Measurements from ENCODE around the gene GNL3.
A peak's percentile ranks its signal among the peaks of the same experiment; 100 is the strongest.
"Not testable (repeated sequence)": the region's sequence is repeated elsewhere in the genome, so short reads cannot be mapped to it uniquely, and the experiment has no call there.

GNL3 gene, protein sequence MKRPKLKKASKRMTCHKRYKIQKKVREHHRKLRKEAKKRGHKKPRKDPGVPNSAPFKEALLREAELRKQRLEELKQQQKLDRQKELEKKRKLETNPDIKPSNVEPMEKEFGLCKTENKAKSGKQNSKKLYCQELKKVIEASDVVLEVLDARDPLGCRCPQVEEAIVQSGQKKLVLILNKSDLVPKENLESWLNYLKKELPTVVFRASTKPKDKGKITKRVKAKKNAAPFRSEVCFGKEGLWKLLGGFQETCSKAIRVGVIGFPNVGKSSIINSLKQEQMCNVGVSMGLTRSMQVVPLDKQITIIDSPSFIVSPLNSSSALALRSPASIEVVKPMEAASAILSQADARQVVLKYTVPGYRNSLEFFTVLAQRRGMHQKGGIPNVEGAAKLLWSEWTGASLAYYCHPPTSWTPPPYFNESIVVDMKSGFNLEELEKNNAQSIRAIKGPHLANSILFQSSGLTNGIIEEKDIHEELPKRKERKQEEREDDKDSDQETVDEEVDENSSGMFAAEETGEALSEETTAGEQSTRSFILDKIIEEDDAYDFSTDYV

DNA sequence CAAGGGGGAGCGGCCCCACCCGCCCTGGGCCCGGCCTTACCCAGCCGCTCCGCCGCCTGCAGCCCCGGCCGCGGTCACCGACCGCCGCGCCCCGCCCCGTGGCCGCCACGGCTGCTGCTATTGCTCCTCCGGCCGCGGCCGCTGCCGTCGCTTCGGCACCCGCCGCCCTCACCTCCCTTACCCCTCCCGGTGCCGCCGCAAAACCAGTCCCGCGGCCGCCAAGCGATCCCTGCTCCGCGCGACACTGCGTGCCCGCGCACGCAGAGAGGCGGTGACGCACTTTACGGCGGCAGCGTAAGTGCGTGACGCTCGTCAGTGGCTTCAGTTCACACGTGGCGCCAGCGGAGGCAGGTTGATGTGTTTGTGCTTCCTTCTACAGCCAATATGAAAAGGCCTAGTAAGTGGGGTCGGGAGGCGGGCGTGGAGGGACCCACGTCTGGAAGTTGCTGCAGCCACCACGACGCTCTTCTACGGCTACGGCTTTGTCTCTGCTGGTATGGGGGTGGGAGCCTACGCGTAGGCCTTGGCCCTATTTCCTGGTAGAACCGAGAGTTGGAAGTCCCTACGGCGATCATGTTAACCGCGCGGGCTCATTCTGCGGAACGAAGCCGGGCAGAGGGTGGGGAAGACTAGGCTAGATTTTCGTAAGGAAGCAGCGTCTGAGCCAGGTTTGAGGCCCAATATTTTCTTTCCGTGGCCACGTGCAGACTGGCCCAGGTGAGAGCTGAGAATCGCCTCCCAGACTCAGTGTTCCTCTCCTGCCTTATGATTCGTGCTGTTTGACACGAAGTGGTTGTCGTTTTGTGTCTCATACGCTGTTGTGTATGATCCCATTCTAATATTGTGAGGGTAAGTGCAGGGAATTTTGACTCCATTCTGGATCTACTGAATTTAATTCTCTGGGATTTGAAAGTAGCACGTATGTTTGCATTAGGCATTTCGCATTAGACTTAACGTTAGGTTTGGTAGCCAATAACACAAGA lies at the start of gene GNL3, which contains the start of gene PBRM1:
Gene GNL3 (plus strand): TSS at position 324 of the 983 bp plus-strand sequence. CDS start 61 bp downstream, at position 385.
Gene PBRM1 (minus strand): TSS at position 205 of the 983 bp plus-strand sequence.
- DNase-seq, result peak; percentile 6

- DNase-seq, result no peak
Measured at GRCh38 chr3:52636673-52637072, 49.2 kb upstream of the GNL3 start.

DNA sequence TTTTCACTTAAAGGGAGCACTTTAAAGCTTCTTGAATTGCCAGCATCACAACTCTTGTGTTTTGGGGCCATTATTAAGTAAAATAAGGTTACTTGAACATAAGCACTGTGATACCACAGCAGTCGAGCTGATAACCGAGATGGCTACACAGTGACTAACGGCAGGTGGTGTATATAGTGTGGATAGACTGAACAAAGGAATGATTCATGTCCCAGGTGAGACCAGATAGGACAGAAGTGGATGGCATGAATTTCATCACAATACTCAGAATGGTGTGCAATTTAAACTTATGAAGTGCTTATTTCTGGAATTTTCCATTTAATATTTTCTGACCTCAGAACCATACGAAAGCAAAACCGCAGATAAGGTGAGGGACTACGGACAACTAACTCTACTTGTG lies 40.3 kb upstream of the GNL3 start:
- DNase-seq, result no peak

GRCh38 chr3:52649461-52650210 lies 36.2 kb upstream of the GNL3 start:
- no peak for DNase-seq

GRCh38 chr3:52650439-52650838 lies 35.4 kb upstream of the GNL3 start:
- no peak for DNase-seq

GRCh38 chr3:52651592-52651991 lies 34.2 kb upstream of the GNL3 start:
- no peak for DNase-seq

- DNase-seq, result no peak
Measured at GRCh38 chr3:52655895-52656294, 29.9 kb upstream of the GNL3 start.

DNA sequence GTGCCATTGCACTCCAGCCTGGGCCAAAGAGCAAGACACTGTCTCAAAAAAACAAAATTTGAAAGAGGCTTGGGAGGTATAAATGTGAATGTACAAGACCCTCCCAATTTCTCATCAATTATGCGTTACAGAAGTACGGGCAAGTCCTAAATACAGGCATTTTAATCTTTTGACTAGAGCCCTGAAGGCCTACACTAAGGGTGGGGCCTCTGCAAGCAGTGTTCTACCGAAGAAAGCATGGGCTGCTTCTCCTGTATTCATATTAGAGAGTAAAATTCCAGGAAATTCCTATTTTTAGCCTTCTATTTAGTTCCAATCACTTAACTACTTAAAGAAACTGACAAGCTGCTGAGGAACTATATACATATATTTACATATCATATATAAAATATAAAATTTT lies 25.8 kb upstream of the GNL3 start:
- no peak for DNase-seq

DNA sequence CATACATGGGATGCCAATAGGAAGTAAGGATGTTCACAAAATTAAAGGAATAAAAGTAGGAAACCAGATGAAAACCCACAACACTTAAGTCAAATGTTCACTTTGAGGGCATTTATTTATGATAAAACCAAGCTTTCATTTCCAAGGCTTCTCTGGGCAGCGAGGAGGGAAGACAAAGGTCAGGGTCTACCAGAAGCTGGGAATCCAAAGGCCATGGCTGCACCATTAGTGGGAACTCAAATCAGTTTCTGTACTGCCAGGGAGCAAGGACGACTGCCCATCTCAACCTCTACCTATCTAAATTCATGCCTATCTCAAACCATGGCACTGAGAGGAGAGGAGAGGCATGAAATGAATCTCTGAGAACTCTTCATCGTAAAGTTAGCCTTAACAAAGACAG lies 22.7 kb upstream of the GNL3 start:
- no peak for DNase-seq

DNA sequence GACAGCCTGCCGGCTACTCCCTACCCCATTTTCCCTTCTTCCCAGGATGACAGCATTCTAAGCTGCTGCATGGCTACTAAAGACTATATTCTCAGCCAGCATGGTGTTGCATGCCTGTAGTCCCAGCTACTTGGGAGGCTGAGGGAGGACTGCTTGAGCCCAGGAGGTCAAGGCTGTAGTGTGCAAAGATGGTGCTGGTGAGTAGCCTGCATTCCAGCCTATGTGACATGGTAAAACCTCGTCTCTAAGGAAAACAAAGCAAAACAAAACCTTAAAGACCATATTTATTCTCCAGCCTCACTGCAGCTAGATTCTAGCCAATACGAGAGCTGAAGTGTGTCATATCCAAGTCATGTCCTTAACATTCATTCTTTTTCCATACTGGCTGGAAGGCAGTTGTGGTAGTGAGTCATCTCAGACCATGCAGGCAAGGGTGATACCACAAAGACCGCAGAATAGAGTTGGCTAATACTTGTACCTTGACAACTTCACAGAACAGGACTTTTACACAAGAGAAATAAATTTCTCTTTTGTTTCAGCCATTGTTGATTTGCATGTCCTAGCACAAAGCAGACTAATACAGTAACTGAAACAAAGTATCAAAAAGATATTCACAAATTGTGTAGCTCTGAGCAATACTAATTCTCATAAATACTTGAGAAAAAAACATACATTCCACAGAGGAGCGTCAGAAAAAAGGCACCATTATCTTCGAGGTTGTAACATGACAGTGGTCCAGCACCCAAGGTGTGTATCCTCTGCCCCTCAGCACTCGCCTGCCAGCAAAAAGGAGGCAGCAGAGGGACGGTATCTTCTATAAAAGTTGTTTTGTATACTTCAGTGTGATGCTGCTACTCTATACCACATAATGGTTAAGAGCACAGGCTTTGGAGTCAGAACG lies 15.0 kb upstream of the GNL3 start:
- DNase-seq, result no peak

DNA sequence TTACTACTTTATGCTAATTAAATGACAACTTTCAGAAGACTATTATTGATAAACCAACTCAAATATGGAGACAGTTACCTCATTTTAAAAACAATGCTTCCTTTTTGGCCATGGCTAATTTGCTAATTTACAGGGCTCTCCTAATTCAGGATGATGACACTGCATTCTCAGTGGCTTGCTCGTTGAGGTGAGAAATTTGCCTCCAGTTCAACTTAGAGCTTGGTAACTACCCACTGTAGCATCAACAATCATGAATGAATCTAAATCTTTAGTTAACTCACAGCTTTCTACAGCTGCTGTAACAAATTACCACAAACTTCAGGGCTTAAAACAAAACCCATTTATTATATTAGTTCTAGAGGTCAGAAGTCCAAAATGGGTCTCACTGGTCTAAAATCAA lies 14.2 kb upstream of the GNL3 start:
- DNase-seq, result no peak

GRCh38 chr3:52676201-52676600 lies 9.6 kb upstream of the GNL3 start:
- DNase-seq, result not testable (repeated sequence)

- DNase-seq, result no peak
Measured at GRCh38 chr3:52678265-52679198, 7.3 kb upstream of the GNL3 start.

DNA sequence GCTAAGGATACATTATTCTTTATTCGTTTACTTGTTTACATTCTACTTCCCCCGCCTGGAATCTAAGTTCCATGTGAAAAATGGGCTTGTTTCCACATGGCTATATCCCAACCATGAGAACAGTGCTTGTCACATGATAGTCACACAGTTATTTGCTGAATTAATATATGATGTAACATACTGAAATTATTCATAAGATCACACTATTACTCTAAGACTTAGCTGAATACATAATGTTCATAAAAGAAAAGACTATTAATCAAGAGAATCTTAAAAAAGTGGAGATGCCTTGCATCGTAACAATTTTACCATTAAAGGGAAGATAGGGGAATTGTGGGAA lies 6.7 kb upstream of the GNL3 start:
- no peak for DNase-seq

GRCh38 chr3:52679811-52680210 lies 6.0 kb upstream of the GNL3 start:
- no peak for DNase-seq

- DNase-seq, result no peak
Measured at GRCh38 chr3:52681596-52681995, 4.2 kb upstream of the GNL3 start.

DNA sequence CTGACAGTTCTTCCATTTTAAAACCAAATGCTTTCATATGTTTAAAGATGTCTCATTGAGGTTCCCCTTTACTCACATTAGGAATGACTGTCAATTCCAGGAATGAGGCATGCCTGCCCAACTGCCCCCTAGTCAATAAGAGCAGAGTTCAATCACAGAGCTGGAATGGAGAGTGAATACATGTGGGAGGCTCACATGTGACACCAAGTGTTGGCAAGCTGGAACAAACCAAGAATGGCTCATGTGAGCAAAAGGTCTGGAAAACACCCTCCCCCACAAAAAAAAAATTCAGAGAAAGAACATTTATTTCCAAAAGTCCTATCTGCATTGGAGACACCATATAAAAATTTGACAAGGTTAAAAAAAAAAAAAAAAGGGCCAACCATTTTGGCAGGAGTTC lies 3.8 kb upstream of the GNL3 start:
- DNase-seq, result no peak

DNA sequence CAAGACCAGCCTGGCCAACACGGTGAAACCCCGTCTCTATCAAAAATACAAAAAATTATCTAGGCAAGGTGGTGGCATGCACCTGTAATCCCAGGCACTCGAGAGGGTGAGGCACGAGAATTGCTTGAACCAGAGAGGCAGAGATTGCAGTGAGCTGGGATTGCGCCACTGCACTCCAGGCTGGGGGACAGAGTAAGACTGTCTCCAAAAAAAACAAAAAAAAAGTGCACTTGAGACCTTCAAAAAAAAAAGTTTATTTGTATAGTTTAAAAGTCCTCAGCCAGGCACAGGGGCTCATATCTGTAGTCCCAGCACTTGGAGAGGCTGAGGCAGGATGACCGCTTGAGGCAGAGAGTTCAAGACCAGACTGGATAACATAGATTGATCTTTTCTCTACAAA lies 2.2 kb upstream of the GNL3 start:
- DNase-seq, result no peak

GRCh38 chr3:52684184-52684583 lies 1.6 kb upstream of the GNL3 start:
- DNase-seq, result no peak

DNA sequence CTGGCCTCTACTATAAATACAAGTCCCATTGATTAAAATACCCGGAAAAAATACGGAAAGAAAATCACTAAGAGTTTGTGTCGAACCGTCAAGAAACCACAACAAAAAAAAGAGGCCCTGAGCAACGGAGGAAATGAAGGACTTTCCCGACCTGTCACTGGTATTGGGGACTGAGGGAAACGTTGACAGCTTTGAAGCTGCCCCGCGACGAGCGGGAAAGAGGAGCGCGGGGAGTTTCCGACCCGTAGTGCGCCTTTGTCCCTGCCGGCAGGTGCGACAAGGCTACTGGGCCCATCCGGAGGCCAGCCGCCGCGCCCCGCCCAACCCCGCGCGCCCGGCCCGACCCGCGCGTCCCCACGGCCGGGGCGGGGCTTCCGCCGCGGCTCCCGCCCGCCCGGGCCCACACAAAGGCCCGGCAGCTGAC lies 535 bp upstream of the GNL3 start:
- peak; percentile 14 for DNase-seq

DNA sequence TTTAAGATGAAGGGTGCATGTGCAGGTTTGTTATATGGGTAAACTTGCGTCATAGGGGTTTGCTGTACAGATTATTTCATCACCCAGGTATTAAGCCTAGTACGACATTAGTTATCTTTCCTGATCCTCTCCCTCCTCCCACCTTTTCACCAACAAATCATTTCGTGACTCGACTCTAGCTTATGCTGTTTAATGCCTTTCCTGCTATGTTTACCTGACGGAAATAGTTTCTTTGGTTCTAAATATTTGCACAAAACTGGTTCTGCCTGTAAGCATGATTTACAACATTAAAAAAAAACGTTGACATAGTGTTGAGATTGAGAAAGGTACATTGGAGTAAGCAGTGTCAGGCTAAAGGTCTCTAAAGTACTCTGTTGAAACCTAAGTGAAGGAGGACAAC lies 2.4 kb downstream of the GNL3 start:
- no peak for DNase-seq

Data from NCI-H2029 treated with DMSO at 0.1 percent for 48 hours (cell line).